ENCODE data around the gene HOXA2. TPM values are rescaled to one million over a fixed set of nuclear protein-coding genes. Genes with fewer than 3 reads are reported as not detected.

The HOXA2 gene
- total and polyA plus RNA-seq, 2 donors (not counting 1 experiment from before 2014, with no cell fraction given): 1.3 to 2.6 TPM

- Histone ChIP-seq H3K9me3 (ENCODE audit: control insufficient read depth, insufficient read depth, low read depth, low read length) (no peaks in the 10 kb centered on the region), H2AFZ (ENCODE audit: low read length) (no peak overlapping the region), H4K20me1 (ENCODE audit: control insufficient read depth, extremely low read depth, insufficient read depth, low read length) (no peaks in the 10 kb centered on the region), H3K4me2 (ENCODE audit: extremely low read depth, insufficient read depth, low read length) (peak overlapping the region; percentile 76), H3K79me2 (ENCODE audit: control insufficient read depth, insufficient read depth, low read length) (peaks cover 63% of the 10 kb centered on the region), H3K27ac (ENCODE audit: insufficient read depth, low read length) (peak overlapping the region; percentile 95), H3K4me3 (replicated peaks in 1 of 4; ENCODE audit: control extremely low read depth in 1 of 4, insufficient read depth in 1 of 4, low read depth in 3 of 4, low read length in 4 of 4) (peak overlapping the region; percentile 38 to 92 (median 43)), H3K9ac (ENCODE audit: insufficient read depth, low read length) (peak overlapping the region; percentile 67), H3K36me3 (ENCODE audit: control insufficient read depth, insufficient read depth, low read length) (no peaks in the 10 kb centered on the region), H3K27me3 (ENCODE audit: control insufficient read depth, insufficient read depth, low read length) (no peaks in the 10 kb centered on the region), H3K4me1 (ENCODE audit: control insufficient read depth, extremely low read depth, insufficient read depth, low read length) (peaks cover 36% of the 10 kb centered on the region)
- TF ChIP-seq CTCF (conservative IDR thresholded peaks at IDR 0.05 in 1 of 2, IDR thresholded peaks at IDR 0.05 in 1 of 2; ENCODE audit: low read depth in 1 of 2, low read length in 2 of 2) (no peak), EZH2 (IDR thresholded peaks at IDR 0.05; ENCODE audit: low read length, missing control alignments) (no peak)
- DNase-seq (ENCODE audit: low read depth in 2 of 2): peak; percentile 55 to 68
Measured at GRCh38 chr7:27106181-27106900, 3.9 kb upstream of the HOXA2 start.

- H3K27me3 ChIP-seq (ENCODE audit: control insufficient read depth, insufficient read depth, low read length): no peaks in the 10 kb centered on the region
- no peak overlapping the region for H3K9ac ChIP-seq (ENCODE audit: insufficient read depth, low read length)
- peak; percentile 43 to 51 for DNase-seq (ENCODE audit: low read depth in 2 of 2)
- H3K9me3 ChIP-seq (ENCODE audit: control insufficient read depth, insufficient read depth, low read depth, low read length): no peaks in the 10 kb centered on the region
- no peak for TF ChIP-seq CTCF (conservative IDR thresholded peaks at IDR 0.05 in 1 of 2, IDR thresholded peaks at IDR 0.05 in 1 of 2; ENCODE audit: low read depth in 1 of 2, low read length in 2 of 2)
- TF ChIP-seq EZH2 (IDR thresholded peaks at IDR 0.05; ENCODE audit: low read length, missing control alignments): no peak
- peak overlapping the region; percentile 97 for H3K4me2 ChIP-seq (ENCODE audit: extremely low read depth, insufficient read depth, low read length)
- H3K79me2 ChIP-seq (ENCODE audit: control insufficient read depth, insufficient read depth, low read length): peaks cover 71% of the 10 kb centered on the region
- no peak overlapping the region for H2AFZ ChIP-seq (ENCODE audit: low read length)
- no peaks in the 10 kb centered on the region for H3K36me3 ChIP-seq (ENCODE audit: control insufficient read depth, insufficient read depth, low read length)
- H3K27ac ChIP-seq (ENCODE audit: insufficient read depth, low read length): peak overlapping the region; percentile 95
- H4K20me1 ChIP-seq (ENCODE audit: control insufficient read depth, extremely low read depth, insufficient read depth, low read length): no peaks in the 10 kb centered on the region
- H3K4me1 ChIP-seq (ENCODE audit: control insufficient read depth, extremely low read depth, insufficient read depth, low read length): peaks cover 37% of the 10 kb centered on the region
- H3K4me3 ChIP-seq (replicated peaks in 1 of 4; ENCODE audit: control extremely low read depth in 1 of 4, insufficient read depth in 1 of 4, low read depth in 3 of 4, low read length in 4 of 4): peak overlapping the region in 3 of 4 experiments; percentile 38 to 92 (median 46)
Measured at GRCh38 chr7:27105301-27106031, 3.0 kb upstream of the HOXA2 start.

GRCh38 chr7:27104341-27105058 lies 2.0 kb upstream of the HOXA2 start:
- Histone ChIP-seq H3K9ac (ENCODE audit: insufficient read depth, low read length) (no peak overlapping the region), H3K27me3 (ENCODE audit: control insufficient read depth, insufficient read depth, low read length) (no peaks in the 10 kb centered on the region), H3K4me2 (ENCODE audit: extremely low read depth, insufficient read depth, low read length) (peak overlapping the region; percentile 97), H3K27ac (ENCODE audit: insufficient read depth, low read length) (peak overlapping the region; percentile 95), H3K9me3 (ENCODE audit: control insufficient read depth, insufficient read depth, low read depth, low read length) (no peaks in the 10 kb centered on the region), H3K36me3 (ENCODE audit: control insufficient read depth, insufficient read depth, low read length) (no peaks in the 10 kb centered on the region), H2AFZ (ENCODE audit: low read length) (no peak overlapping the region), H3K4me3 (replicated peaks in 1 of 4; ENCODE audit: control extremely low read depth in 1 of 4, insufficient read depth in 1 of 4, low read depth in 3 of 4, low read length in 4 of 4) (peak overlapping the region in 3 of 4 experiments; percentile 12 to 92 (median 74)), H4K20me1 (ENCODE audit: control insufficient read depth, extremely low read depth, insufficient read depth, low read length) (no peaks in the 10 kb centered on the region), H3K4me1 (ENCODE audit: control insufficient read depth, extremely low read depth, insufficient read depth, low read length) (peaks cover 31% of the 10 kb centered on the region), H3K79me2 (ENCODE audit: control insufficient read depth, insufficient read depth, low read length) (peaks cover 72% of the 10 kb centered on the region)
- DNase-seq (ENCODE audit: low read depth in 2 of 2): peak; percentile 88 to 91
- no peak for TF ChIP-seq CTCF (conservative IDR thresholded peaks at IDR 0.05 in 1 of 2, IDR thresholded peaks at IDR 0.05 in 1 of 2; ENCODE audit: low read depth in 1 of 2, low read length in 2 of 2)
- no peak for TF ChIP-seq EZH2 (IDR thresholded peaks at IDR 0.05; ENCODE audit: low read length, missing control alignments)
